ENCODE measurements around the gene PAK2.

GRCh38 chr3:196753201-196753600 lies 13.5 kb downstream of the PAK2 start:
- TF ChIP-seq EZH2phosphoT487 (IDR thresholded peaks at IDR 0.05; ENCODE audit: borderline replicate concordance, low read length) (no peak), CTCF (conservative IDR thresholded peaks at IDR 0.05; ENCODE audit: low read depth, low read length) (no peak), EZH2 (IDR thresholded peaks at IDR 0.05; ENCODE audit: low read length, unreplicated experiment) (no peak)
